ENCODE results near the gene RBP4. TPM values are rescaled to one million over a fixed set of nuclear protein-coding genes. Genes with fewer than 3 reads are reported as not detected.

The RBP4 gene
- total and polyA plus RNA-seq, 12 donors: 0.37 to 30.0 (median 4.9) TPM; not detected in 2

DNA sequence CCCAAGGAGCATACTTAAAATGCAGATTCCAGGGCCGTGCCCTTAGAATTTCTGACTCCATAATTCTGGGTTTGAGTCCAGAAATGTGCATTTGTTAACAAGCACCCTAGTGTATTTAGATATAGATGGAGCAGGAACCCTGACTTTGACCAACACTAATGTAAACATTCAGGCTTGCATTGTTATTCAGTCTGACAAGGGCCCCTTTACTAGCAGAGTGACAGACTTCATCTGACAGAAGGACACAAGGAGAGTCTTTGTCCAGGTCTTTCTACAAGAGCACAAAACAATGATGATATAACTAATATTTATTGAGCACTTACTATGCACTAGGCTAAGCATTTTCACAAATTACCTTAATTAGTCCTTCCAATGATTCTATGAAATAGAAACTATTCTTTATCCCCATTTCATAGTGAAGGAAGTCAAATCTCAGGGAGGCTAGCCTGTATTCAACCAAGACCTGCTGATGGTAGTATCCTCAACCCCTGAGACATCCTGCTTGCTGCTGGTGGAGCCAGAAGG lies 3.9 kb downstream of the RBP4 start:
- no peak overlapping the region for H3K27ac ChIP-seq
- peaks cover 0 to 35% (median 22%) of the 10 kb centered on the region in 7 donors for H3K27me3 ChIP-seq
- H3K4me1 ChIP-seq: peaks cover 0 to 15% (median 8%) of the 10 kb centered on the region in 9 donors
- intact Hi-C loops (cut with DNase I): no loop called here
- no peak for DNase-seq
- no peak for ATAC-seq
- TF ChIP-seq, protein P1, sequence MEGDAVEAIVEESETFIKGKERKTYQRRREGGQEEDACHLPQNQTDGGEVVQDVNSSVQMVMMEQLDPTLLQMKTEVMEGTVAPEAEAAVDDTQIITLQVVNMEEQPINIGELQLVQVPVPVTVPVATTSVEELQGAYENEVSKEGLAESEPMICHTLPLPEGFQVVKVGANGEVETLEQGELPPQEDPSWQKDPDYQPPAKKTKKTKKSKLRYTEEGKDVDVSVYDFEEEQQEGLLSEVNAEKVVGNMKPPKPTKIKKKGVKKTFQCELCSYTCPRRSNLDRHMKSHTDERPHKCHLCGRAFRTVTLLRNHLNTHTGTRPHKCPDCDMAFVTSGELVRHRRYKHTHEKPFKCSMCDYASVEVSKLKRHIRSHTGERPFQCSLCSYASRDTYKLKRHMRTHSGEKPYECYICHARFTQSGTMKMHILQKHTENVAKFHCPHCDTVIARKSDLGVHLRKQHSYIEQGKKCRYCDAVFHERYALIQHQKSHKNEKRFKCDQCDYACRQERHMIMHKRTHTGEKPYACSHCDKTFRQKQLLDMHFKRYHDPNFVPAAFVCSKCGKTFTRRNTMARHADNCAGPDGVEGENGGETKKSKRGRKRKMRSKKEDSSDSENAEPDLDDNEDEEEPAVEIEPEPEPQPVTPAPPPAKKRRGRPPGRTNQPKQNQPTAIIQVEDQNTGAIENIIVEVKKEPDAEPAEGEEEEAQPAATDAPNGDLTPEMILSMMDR (IDR thresholded peaks at IDR 0.05): no peak
- H3K4me3 ChIP-seq: no peak overlapping the region
- WGBS, 2 donors: 92 to 95% methylated on average over 1 of the region's 1 CpG
- H3K9me3 ChIP-seq: no peaks in the 10 kb centered on the region
- H3K36me3 ChIP-seq: no peaks in the 10 kb centered on the region

DNA sequence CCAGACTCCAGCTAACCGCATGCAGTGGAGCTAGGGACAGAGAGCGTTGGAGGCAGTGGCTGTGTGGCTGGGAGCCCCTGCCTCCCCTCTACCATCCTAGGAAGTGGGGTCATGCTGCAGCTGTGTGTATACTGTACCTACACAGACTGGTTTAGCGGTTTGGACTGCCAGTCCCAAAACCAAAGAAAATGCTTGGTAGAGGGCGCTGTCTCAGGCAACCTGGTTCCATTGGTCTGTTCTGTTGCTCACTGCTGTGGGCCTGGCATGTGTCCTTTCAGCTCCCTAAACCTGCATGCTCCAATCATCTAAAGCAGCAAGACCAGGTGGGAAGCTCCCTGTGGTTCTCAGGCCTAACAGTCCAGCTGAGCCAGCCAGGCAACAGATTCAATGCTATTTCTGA lies 4.5 kb downstream of the RBP4 start:
- no peak for DNase-seq
- H3K27me3 ChIP-seq: peaks cover 0 to 29% (median 16%) of the 10 kb centered on the region in 7 donors
- peaks cover 0 to 13% (median 10%) of the 10 kb centered on the region in 9 donors for H3K4me1 ChIP-seq
- 77 to 83% methylated on average over 4 of the region's 4 CpGs for WGBS, 2 donors
- H3K9me3 ChIP-seq: no peaks in the 10 kb centered on the region
- intact Hi-C loops (cut with DNase I): no loop called here
- no peak for ATAC-seq
- no peak overlapping the region for H3K27ac ChIP-seq
- no peaks in the 10 kb centered on the region for H3K36me3 ChIP-seq
- no peak overlapping the region for H3K4me3 ChIP-seq
- TF ChIP-seq, protein P1 (IDR thresholded peaks at IDR 0.05): no peak

DNA sequence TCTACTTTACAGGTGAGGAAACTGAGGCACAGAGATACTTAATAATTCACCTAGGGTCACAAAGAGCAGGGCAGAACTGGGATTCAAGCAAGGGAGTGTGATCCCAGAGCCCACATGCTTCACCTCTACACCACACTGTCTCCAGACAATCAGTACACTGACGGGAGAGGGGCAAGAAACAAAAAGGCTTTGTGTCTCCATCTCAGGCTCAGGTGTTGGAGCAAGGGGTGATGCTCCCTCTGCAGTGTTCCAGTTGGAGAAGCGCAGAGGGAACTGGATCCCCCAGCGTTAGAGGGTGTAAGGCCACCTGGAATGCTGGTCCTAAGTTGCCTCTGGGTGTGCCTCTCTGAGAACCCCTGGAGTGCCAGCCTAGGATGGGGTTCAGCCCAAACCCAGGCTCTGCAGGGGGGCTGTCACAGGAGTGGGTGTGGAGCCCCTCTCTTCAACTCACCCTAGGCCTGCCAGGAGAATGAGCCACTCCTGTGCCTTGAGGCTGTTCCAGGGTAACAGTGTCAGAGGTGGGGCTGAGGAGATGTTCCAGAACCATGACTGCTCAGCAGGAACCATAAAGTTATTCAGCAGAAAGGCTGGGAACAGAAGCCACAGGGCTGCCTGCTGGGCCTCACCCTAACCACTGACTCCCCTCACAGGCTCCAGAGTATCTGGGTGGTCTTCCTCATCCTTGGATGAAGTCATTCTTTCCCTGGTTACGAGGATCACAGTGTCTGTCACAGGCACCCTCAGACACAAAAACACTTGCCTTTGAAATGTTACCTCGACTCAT lies 5.5 kb downstream of the RBP4 start:
- intact Hi-C loops (cut with DNase I): no loop called here
- DNase-seq: no peak
- TF ChIP-seq, protein P1 (IDR thresholded peaks at IDR 0.05): no peak
- no peak for ATAC-seq
- Histone ChIP-seq H3K27ac (no peak overlapping the region), H3K9me3 (no peaks in the 10 kb centered on the region), H3K27me3 (peaks cover 0 to 19% (median 6%) of the 10 kb centered on the region in 7 donors), H3K4me3 (no peak overlapping the region), H3K4me1 (peaks cover 0 to 10% (median under 1%) of the 10 kb centered on the region in 9 donors), H3K36me3 (no peaks in the 10 kb centered on the region)
- WGBS, 2 donors: 73 to 84% methylated on average over 5 of the region's 5 CpGs

DNA sequence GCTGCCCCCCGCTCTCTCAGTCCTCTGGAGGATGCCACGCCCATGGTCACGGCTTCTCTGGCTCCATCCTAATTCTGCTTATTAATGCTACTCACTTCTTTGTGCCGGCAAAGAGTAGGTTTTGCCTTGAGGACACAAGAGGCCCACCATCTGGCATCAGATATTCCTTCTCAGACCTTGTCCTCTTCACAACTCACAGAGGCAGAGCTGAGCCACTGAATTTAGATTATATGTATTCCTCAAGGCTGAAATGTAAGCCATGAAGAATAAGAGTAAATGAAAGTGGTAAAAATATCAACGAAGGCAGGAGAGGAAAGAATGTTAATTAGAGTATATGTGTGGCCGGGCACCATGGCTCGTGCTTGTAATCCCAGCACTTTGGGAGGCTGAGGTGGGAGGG lies 6.5 kb downstream of the RBP4 start:
- H3K27me3 ChIP-seq: peaks cover 0 to 9% (median 0%) of the 10 kb centered on the region in 7 donors
- intact Hi-C loops (cut with DNase I): no loop called here
- no peak for DNase-seq
- ATAC-seq: no peak
- 77 to 87% methylated on average over 7 of the region's 7 CpGs for WGBS, 2 donors
- no peaks in the 10 kb centered on the region for H3K36me3 ChIP-seq
- peaks cover 0 to 7% (median 0%) of the 10 kb centered on the region in 9 donors for H3K4me1 ChIP-seq
- TF ChIP-seq, protein P1 (IDR thresholded peaks at IDR 0.05): no peak
- H3K4me3 ChIP-seq: no peak overlapping the region
- H3K9me3 ChIP-seq: no peaks in the 10 kb centered on the region
- H3K27ac ChIP-seq: no peak overlapping the region
